HG03095 (cell line): ENCODE data around the gene L3MBTL2.
"Not testable (repeated sequence)": the region's sequence is repeated elsewhere in the genome, so short reads cannot be mapped to it uniquely, and the experiment has no call there.

ENCODE experiments used
- ATAC-seq: cut with Tn5 transposase; IDR thresholded peaks from one replicate; pipeline ENCODE4 v1.9.1; 2021; ENCODE audit warnings: moderate library complexity; ENCODE audit not compliant: unreplicated experiment

The L3MBTL2 gene

GRCh38 chr22:41204992-41205900, at the start of gene L3MBTL2:
L3MBTL2 (plus strand) TSS chr22:41205312; CDS start chr22:41205363, 51 bp downstream.
- peak; percentile 98 for ATAC-seq

GRCh38 chr22:41157083-41157482, 48.0 kb upstream of the L3MBTL2 start:
- ATAC-seq = no peak

- no peak for ATAC-seq
Observed at GRCh38 chr22:41169157-41169556, 36.0 kb upstream of the L3MBTL2 start.

GRCh38 chr22:41171996-41172395, 33.1 kb upstream of the L3MBTL2 start:
- no peak for ATAC-seq

- no peak for ATAC-seq
Observed at GRCh38 chr22:41175546-41175945, 29.6 kb upstream of the L3MBTL2 start.

- ATAC-seq = no peak
Observed at GRCh38 chr22:41177040-41177621, 28.0 kb upstream of the L3MBTL2 start.

- ATAC-seq = no peak
Observed at GRCh38 chr22:41177622-41178424, 27.3 kb upstream of the L3MBTL2 start.

GRCh38 chr22:41178425-41178975, 26.6 kb upstream of the L3MBTL2 start:
- no peak for ATAC-seq

- not testable (repeated sequence) for ATAC-seq
Observed at GRCh38 chr22:41180362-41180761, 24.8 kb upstream of the L3MBTL2 start.

- no peak for ATAC-seq
Observed at GRCh38 chr22:41180926-41181325, 24.2 kb upstream of the L3MBTL2 start.

- ATAC-seq = no peak
Observed at GRCh38 chr22:41181349-41182241, 23.5 kb upstream of the L3MBTL2 start.

GRCh38 chr22:41184679-41185078, 20.4 kb upstream of the L3MBTL2 start:
- ATAC-seq = no peak

- no peak for ATAC-seq
Observed at GRCh38 chr22:41191467-41191866, 13.6 kb upstream of the L3MBTL2 start.

GRCh38 chr22:41193829-41194228, 11.3 kb upstream of the L3MBTL2 start:
- no peak for ATAC-seq

GRCh38 chr22:41197038-41197972, 7.8 kb upstream of the L3MBTL2 start:
- ATAC-seq = peak; percentile 69

GRCh38 chr22:41198027-41198580, 7.0 kb upstream of the L3MBTL2 start:
- ATAC-seq = no peak

GRCh38 chr22:41201141-41201540, 4.0 kb upstream of the L3MBTL2 start:
- ATAC-seq = no peak

- no peak for ATAC-seq
Observed at GRCh38 chr22:41203118-41203517, 2.0 kb upstream of the L3MBTL2 start.

- no peak for ATAC-seq
Observed at GRCh38 chr22:41204066-41204465, 1.0 kb upstream of the L3MBTL2 start.
